SIG-M5 treated with dmso at 0.1 percent for 504 hours (cell line): ENCODE measurements around the gene SS18L1.

Source experiments
- DNase-seq: peaks from one replicate; lab custom pipeline; 2025; ENCODE audit not compliant: unreplicated experiment; lab: John Stamatoyannopoulos, UW

Gene SS18L1

DNA sequence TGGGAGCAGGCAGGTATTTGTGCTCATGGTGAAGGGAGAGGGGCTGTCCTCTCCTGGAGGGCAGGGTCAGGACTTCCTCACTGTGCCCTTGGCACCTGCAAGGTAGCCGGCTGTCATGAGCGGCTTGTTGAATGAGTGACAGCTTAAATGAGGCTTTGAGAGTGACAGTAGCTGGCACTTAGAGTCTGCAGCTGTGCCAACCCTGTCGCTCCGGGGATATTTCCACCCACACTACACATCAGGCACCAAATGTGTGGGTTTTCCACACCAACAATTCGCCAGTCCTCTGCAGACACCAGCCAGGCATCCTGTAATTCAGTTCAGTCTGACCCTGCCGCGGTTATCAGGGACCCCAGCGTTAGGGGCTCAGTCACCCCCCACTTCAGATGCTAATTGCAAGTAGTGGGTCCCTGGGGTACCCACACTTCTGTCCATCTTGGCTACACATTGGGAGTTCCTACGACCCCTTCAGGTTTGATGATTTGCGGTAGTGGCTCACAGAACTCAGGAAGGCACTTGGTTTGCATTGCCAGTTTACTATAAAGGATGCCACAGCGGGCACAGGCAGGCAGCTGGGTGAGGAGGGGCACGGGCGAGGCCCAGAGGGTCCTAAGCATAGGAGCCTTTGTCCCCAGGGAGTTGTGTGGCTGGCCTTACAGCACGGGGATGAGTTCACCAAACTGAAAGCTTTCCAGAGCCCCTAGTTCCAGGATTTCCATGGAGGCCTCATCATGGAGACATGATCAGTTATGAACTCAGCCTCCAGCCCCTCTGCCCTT lies 48.4 kb downstream of the SS18L1 start:
- no peak for DNase-seq

DNA sequence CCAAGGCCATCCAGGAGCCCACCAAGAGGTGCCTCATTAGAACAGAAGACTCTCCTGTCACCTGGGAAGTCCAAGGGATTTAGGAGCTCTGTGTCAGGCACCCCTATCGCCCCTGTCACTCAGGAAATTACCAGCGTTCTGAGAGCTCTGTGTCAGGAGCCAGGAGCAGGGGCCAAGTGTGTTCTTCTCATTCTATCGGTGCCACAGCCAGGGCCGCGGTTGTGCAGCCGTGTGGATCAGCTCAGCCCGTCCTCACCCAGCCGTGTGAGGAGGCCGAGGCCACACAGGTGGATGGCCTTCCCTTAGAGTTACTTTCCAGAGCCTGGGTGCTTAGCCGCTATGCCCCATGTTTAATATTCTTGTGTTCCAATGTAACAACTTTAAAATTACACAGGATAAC lies 49.1 kb downstream of the SS18L1 start:
- DNase-seq, result no peak

DNA sequence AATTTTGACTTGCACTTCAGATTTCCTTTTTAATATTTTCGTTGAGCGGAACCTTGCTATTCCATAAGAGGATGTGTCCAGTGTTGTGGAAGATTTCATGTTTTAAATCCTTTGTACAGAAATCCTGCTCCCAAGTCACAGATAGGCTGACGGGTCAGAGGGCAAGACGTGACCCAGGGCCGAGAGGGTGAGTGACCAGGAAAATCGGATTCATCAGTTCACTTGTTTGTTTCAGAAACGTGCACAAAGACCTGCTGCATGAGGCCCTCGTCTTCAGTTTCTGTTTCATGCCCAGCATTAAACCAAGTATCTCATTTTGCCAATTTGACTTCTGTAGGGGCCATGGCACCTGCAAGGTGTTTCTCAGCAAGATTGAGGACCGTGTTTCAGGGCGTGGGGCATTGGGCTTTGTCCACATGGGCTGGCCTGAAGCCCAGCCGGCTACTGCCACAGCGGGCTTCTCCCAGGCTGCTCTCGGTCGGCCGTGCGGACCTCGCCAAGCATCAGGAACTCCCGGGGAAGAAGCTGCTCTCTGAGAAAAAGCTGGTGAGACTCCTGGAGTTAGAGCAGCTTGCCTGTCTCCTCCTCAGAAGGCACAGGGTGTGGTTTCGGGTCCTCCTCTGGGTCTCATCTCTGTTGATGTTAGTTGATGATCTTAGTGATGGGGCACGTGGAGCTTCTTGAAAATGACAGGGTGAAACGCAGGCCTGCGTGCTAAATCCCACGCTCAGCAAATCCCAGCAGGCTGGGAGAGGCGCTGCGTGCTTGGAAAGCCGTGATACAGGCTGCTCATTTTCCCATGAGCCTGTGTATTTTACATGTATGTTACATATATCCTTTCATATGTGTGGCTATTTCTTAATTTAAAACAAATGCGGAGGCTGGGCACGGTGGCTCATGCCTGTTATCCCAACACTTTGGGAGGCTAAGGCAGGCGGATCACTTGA lies 49.8 kb downstream of the SS18L1 start:
- no peak for DNase-seq

DNA sequence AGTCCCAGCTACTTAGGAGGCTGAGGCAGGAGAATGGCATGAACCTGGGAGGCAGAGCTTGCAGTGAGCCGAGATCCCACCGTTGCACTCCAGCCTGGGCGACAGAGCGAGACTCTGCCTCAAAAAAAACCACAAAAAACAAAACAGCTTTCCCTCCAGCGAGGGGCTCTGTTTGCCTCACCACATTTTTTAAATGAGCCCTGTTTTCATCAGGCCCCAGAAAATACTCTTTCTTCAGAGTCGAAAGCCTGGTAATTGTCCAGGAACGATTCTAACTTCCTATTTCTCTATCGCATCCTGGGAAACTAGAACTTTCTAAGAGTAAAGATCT lies 51.5 kb downstream of the SS18L1 start:
- no peak for DNase-seq

- DNase-seq, result no peak
Measured at GRCh38 chr20:62195736-62196135, 52.2 kb downstream of the SS18L1 start.

- no peak for DNase-seq
Measured at GRCh38 chr20:62196286-62196685, 52.7 kb downstream of the SS18L1 start.

DNA sequence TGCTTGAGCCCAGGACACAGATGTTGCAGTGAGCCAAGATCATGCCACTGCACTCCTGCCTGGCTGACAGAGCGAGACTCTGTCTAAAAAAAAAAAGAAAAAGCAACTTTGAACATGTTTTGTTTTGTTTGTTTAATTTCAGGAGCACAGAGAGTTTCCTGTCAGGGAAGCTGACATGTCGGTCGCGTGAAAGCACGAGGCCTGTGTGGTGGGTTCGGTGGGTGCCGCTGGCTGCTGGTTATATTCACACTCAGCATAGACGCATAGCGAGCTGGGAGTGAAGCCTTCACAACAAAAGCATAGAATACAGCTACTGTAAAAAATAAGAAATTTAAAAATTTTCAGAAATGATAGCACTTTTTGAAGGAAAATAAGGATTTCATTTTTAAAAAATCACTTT lies 53.7 kb downstream of the SS18L1 start:
- DNase-seq, result no peak

DNA sequence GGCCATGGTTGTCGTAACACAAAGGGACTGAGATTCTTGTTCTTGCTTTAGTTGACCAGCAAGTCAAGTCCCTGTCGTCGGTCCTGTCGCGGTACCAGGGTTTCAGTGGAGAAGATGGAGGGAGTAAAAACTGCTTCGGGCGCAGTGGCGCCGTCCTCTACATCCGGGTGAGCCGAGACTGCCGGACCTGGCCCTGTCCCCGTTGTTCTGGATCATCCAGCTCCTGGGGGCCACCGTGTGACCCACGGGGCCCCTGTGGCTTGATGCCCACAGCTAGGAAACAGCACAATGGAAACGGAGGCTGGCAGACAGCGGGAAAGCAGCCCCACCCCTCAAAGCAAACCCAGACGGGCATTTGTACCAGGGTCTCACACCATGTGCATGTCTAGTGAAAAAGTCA lies 54.2 kb downstream of the SS18L1 start:
- DNase-seq, result no peak

DNA sequence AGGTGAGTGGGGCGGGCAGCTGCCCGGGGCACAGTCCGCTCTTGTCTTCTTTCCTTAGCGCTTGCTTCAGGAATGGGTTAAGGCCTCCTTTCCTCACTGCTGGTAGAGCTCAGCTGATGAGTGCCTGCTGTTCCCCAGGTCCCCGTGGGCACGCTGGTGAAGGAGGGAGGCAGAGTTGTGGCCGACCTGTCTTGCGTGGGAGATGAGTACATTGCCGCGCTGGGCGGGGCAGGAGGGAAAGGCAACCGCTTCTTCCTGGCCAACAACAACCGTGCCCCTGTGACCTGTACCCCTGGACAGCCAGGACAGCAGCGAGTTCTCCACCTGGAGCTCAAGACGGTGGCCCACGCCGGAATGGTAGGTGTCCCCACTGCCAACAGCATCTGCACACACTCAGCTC lies 54.9 kb downstream of the SS18L1 start:
- no peak for DNase-seq

DNA sequence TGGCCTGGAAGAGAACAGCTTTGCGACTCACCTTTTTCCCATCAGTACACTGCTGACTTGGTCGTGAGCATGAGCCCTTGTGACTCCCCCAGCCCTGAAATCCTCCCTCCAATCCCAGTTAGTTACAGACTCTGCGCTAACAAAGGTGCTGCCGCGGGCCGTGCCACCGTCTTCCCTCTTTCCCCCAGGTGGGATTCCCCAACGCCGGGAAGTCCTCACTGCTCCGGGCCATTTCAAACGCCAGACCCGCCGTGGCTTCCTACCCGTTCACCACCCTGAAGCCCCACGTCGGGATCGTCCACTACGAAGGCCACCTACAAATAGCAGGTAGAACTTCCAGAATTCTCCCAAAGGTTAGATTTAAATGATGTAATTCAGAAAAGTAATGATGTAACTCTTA lies 55.4 kb downstream of the SS18L1 start:
- DNase-seq, result no peak

GRCh38 chr20:62200491-62201172 lies 57.1 kb downstream of the SS18L1 start:
- DNase-seq, result no peak

- no peak for DNase-seq
Measured at GRCh38 chr20:62201173-62202082, 57.9 kb downstream of the SS18L1 start.

DNA sequence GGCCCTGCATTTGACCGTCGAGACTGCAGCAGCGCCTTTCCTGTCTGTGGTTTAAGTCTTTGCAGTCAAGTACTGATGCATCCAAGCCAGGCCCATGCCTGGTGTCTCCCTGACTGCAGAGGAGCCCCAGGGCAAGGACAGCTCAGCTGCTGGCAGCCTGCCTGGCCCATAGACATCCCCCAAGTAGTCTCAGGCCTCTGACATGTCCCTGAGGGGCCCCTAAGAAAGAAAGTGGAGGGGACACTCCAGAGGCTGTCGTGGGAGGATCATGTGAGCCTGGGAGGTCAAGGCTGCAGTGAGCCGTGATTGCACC lies 58.5 kb downstream of the SS18L1 start:
- no peak for DNase-seq

DNA sequence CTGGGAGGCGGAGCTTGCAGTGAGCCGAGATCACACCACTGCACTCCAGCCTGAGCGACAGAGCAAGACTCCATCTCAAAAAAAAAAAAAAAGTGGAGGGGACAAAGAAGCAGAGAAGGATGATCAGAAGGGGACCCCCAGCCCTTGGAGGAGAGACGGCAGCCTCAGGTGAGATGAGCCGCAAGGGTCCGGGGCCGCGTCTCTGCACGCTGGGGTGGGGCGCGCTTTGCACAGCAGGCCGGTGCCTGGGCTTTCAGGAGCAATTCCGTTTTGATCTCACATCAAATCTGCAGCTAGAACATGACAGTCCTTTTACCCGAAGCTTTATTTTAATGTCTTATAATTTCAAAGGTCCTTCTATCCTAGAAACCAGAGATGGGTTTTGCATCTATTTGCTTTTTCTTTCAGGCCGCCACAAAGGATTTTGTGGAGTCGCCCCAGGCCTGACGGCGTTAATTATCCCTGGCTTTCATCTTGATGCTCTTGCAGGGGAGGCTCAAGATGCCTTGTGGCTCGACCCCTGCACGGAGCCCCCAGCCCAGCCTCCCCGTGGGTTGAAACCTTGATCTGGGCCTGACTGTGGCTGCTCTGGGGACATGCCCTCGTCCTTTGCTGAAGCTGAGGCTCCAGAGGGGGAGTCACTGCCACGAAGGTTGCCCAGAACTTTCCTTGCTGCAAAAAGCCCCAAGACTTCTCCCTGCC lies 59.3 kb downstream of the SS18L1 start:
- DNase-seq, result no peak

DNA sequence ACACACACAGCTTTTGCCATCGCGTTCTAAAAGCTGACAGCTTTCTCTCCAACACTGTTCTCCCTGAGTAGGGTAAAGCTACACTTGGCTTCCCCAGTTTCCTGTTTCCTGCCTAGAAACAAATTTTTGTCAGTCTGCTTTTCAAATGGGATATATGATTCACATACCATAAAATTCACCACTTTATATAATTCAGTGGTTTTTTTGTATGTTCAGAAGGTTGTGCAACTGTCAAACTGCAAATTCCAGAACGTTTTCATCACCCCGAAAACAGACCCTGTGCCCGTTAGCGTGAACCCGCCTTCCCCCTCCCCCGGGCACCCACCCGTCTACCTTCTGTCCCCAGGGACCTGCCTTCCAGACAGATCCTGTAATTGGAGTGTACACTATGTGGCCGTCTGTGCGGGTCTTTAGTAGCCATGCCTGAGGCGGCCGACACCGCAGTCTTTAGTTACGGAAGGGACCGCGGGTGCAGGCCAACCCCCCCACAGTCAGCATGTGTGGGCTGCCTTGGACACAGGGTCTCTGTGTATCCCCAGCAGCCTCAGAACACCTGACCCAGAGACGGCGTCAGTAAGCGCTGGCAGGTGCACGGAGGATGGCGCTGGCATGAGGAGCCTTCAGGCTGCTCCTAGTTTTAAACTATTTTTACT lies 59.9 kb downstream of the SS18L1 start:
- DNase-seq, result no peak

DNA sequence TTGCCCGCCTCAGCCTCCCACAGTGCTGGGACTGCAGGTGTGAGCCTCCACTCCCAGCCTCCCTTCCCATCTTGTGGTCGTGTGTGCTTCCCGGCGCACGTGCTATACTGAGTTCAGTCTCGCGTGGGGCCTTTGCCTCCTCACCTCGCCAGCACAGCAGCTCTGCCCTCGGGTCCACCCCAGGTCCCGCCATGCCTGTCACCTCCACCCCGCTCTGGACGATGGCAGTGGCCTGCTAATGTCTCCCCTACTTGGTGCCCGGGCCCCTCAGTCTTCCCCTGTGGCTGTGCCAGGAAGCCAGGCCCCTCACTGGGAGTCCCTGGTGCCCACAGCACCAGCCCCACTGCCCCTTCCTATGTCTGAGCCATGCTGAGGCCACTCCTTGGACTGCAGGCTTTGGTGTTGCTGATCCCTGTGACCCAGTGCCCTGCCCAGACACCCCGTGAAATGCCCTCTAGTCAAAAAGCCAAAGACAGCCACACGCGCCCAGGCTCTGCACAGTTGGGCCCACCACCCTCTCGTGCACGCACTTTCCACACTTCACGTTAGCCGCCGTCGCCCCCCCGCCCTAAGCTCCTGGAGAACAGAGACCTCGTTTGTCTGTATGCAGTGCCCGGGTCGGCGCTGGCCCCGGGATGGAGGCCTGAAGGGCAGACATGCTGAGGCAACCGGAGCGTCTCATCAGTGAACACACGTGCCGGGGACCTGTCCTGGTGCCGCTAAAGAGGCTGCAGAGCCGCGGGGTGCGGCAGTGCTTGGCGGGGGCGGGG lies 62.2 kb downstream of the SS18L1 start:
- no peak for DNase-seq

- no peak for DNase-seq
Measured at GRCh38 chr20:62206388-62206775, 62.8 kb downstream of the SS18L1 start.

GRCh38 chr20:62208061-62208794 lies 64.7 kb downstream of the SS18L1 start:
- DNase-seq, result no peak
